HCT116 (cell line): ENCODE data around the gene LTBP1. TPM values are rescaled to one million over a fixed set of nuclear protein-coding genes. Genes with fewer than 3 reads are reported as not detected.

Experiments
- ATAC-seq: fragments of 200-7000 bp; cut with Tn5 transposase; 2 replicates; pipeline ENCODE4 v1.9.1; 2020; ENCODE audit warnings: mild to moderate bottlenecking, moderate library complexity
- BruUV-seq: library from RNA; stranded (reverse); fragments of 400-500 nt; replicated peaks from 2 replicates; lab custom pipeline; 2021; lab: Mats Ljungman, UMichigan
- CTCF ChIA-PET: fragments of 300-600 bp; sonication (Branson Sonifier 250); formaldehyde crosslinking; loops from one replicate; lab custom pipeline; 2021; ENCODE audit warnings: antibody characterized with exemption; lab: Charles Lee
- POLR2A ChIA-PET: fragments of 300-600, 350-600 bp; sonication (Branson Sonifier 250); formaldehyde crosslinking; loops from one replicate; lab custom pipeline; 2021; ENCODE audit warnings: antibody characterized with exemption; lab: Charles Lee
- RAD21 ChIA-PET, 2 experiments: fragments of 300-600 bp; sonication (Branson Sonifier 250); formaldehyde crosslinking; loops; one replicate each; lab custom pipeline; 2023; ENCODE audit warnings: low total read pairs in 2 of 2; ENCODE audit not compliant: uncharacterized antibody in 2 of 2, unreplicated experiment in 2 of 2, low non-redundant PET in 1 of 2; lab: Charles Lee
- DNase-seq: peaks from one replicate; pipeline ENCODE4 v3.0.0-alpha.2; 2010; ENCODE audit warnings: low read depth, low spot score
- H2AFZ ChIP-seq: fragments of 200-600 bp; shearing (Covaris generic), sonication (generic); 2 replicates; pipeline ENCODE4 v1.6.1; 2017; ENCODE audit warnings: low read depth, mixed run types, mixed read lengths, antibody characterized with exemption, low read length; ENCODE audit not compliant: poor library complexity, severe bottlenecking
- H3K27ac ChIP-seq: 2 replicates; pipeline ENCODE4 v1.5.1; 2012; ENCODE audit warnings: low read depth, low read length
- H3K27me3 ChIP-seq: fragments of 200-600 bp; sonication (generic); 2 replicates; pipeline ENCODE4 v1.6.1; 2016; ENCODE audit warnings: mixed run types, low read length, mixed read lengths; ENCODE audit not compliant: insufficient read depth
- H3K36me3 ChIP-seq, 2 experiments: fragments of 200-500 bp in 1 of 2; fragments of 200-600 bp in 1 of 2; sonication (Bioruptor generic) in 1 of 2; sonication (generic) in 1 of 2; 2 replicates each; pipeline versions ENCODE4 v1.5.1 to v1.6.1; 2014 to 2016; ENCODE audit warnings: low read length in 2 of 2, inconsistent platforms in 1 of 2, mixed read lengths in 1 of 2, mixed run types in 1 of 2; ENCODE audit not compliant: insufficient read depth in 2 of 2, control insufficient read depth in 1 of 2
- H3K4me1 ChIP-seq, 2 experiments: fragments of 200-600 bp in 1 of 2; sonication (generic) in 1 of 2; 2 replicates each; pipeline versions ENCODE4 v1.5.1 to v1.6.1; 2012 to 2017; ENCODE audit warnings: low read length in 2 of 2, inconsistent platforms in 1 of 2, mild to moderate bottlenecking in 1 of 2, mixed read lengths in 1 of 2, mixed run types in 1 of 2, moderate library complexity in 1 of 2; ENCODE audit not compliant: insufficient read depth in 2 of 2, control insufficient read depth in 1 of 2
- H3K4me2 ChIP-seq: fragments of 200-600 bp; sonication (generic); 2 replicates; pipeline ENCODE4 v1.6.1; 2017; ENCODE audit warnings: mixed run types, low read length, mixed read lengths
- H3K4me3 ChIP-seq, 2 experiments: fragments of 200-600 bp in 1 of 2; sonication (generic) in 1 of 2; replicated peaks in 1 of 2; 2 replicates each; pipeline ENCODE4 v1.5.1; 2011 to 2016; ENCODE audit warnings: low read length in 2 of 2, control low read depth in 1 of 2, low read depth in 1 of 2, mild to moderate bottlenecking in 1 of 2, mixed read lengths in 1 of 2, mixed run types in 1 of 2
- H3K79me2 ChIP-seq: fragments of 200-600 bp; sonication (generic); 2 replicates; pipeline ENCODE4 v1.6.1; 2017; ENCODE audit warnings: mild to moderate bottlenecking, mixed run types, low read length, moderate library complexity, mixed read lengths; ENCODE audit not compliant: insufficient read depth
- H3K9ac ChIP-seq: fragments of 200-600 bp; sonication (generic); 2 replicates; pipeline ENCODE4 v1.6.1; 2016; ENCODE audit warnings: low read length, mixed read lengths
- H3K9me2 ChIP-seq: fragments of 200-600 bp; sonication (generic), shearing (Covaris generic); 2 replicates; pipeline ENCODE4 v1.6.1; 2017; ENCODE audit warnings: mixed run types, mild to moderate bottlenecking, moderate library complexity; ENCODE audit not compliant: insufficient read depth
- H3K9me3 ChIP-seq, 2 experiments: fragments of 200-500 bp in 1 of 2; fragments of 200-600 bp in 1 of 2; sonication (Bioruptor generic) in 1 of 2; sonication (generic) in 1 of 2; 2 replicates each; pipeline ENCODE4 v1.6.1; 2014 to 2017; ENCODE audit warnings: low read length in 2 of 2, mixed read lengths in 2 of 2, inconsistent platforms in 1 of 2, low read depth in 1 of 2, mild to moderate bottlenecking in 1 of 2, mixed run types in 1 of 2, moderate library complexity in 1 of 2; ENCODE audit not compliant: control insufficient read depth in 1 of 2, insufficient read depth in 1 of 2
- H4K20me1 ChIP-seq: fragments of 200-600 bp; sonication (generic), shearing (Covaris generic); 2 replicates; pipeline ENCODE4 v1.6.1; 2017; ENCODE audit warnings: mixed run types, mild to moderate bottlenecking, moderate library complexity; ENCODE audit not compliant: insufficient read depth
- ATF3 ChIP-seq: IDR thresholded peaks from 2 replicates; pipeline ENCODE4 v1.6.1; 2012
- CBX3 ChIP-seq: IDR thresholded peaks from 2 replicates; pipeline ENCODE4 v1.6.1; 2012; ENCODE audit warnings: low read depth
- CEBPB ChIP-seq: IDR thresholded peaks from 2 replicates; pipeline ENCODE4 v1.6.1; 2012; ENCODE audit warnings: low read depth
- CTCF ChIP-seq, 3 experiments: fragments of 200-600 bp in 1 of 3; sonication (generic) in 1 of 3; IDR thresholded peaks in 2 of 3; conservative IDR thresholded peaks in 1 of 3; 2 replicates each; pipeline ENCODE4 v1.5.1; 2012 to 2017; ENCODE audit warnings: low read depth in 2 of 3, low read length in 2 of 3, antibody characterized with exemption in 1 of 3, borderline replicate concordance in 1 of 3, control low read depth in 1 of 3, mild to moderate bottlenecking in 1 of 3, mixed read lengths in 1 of 3, mixed run types in 1 of 3, moderate library complexity in 1 of 3; ENCODE audit not compliant: insufficient read depth in 1 of 3
- EGR1 ChIP-seq: IDR thresholded peaks from 2 replicates; pipeline ENCODE4 v1.6.1; 2012; ENCODE audit warnings: low read depth
- ELF1 ChIP-seq: IDR thresholded peaks from 2 replicates; pipeline ENCODE4 v1.6.1; 2012; ENCODE audit warnings: low read depth, borderline replicate concordance
- EZH2phosphoT487 ChIP-seq: fragments of 200-600 bp; IDR thresholded peaks from 2 replicates; pipeline ENCODE4 v1.6.1; 2018; ENCODE audit warnings: antibody characterized with exemption, borderline replicate concordance
- FOSL1 ChIP-seq: IDR thresholded peaks from 2 replicates; pipeline ENCODE4 v1.6.1; 2012; ENCODE audit warnings: low read depth
- JUND ChIP-seq: IDR thresholded peaks from 2 replicates; pipeline ENCODE4 v1.6.1; 2012
- MAX ChIP-seq: IDR thresholded peaks from 2 replicates; pipeline ENCODE4 v1.6.1; 2012
- RAD21 ChIP-seq: IDR thresholded peaks from 2 replicates; pipeline ENCODE4 v1.6.1; 2012; ENCODE audit warnings: low read depth, mild to moderate bottlenecking
- SIN3A ChIP-seq: IDR thresholded peaks from 2 replicates; pipeline ENCODE4 v1.6.1; 2012; ENCODE audit warnings: low read depth
- SP1 ChIP-seq: IDR thresholded peaks from 2 replicates; pipeline ENCODE4 v1.6.1; 2012; ENCODE audit warnings: low read depth
- TCF7L2 ChIP-seq: IDR thresholded peaks from 2 replicates; pipeline ENCODE4 v1.7.0; 2011; ENCODE audit warnings: borderline replicate concordance, inconsistent platforms; ENCODE audit not compliant: insufficient read depth, insufficient read length; ENCODE audit errors: extremely low read depth
- ZBTB33 ChIP-seq: IDR thresholded peaks from 2 replicates; pipeline ENCODE4 v1.6.1; 2011; ENCODE audit warnings: mild to moderate bottlenecking, low read length, moderate library complexity; ENCODE audit not compliant: insufficient replicate concordance; ENCODE audit errors: extremely low read depth
- ZFX ChIP-seq: fragments of 450-650 bp; IDR thresholded peaks from 2 replicates; pipeline ENCODE4 v1.6.1; 2017
- ZNF274 ChIP-seq: fragments of 200-500 bp; sonication (Bioruptor generic); IDR thresholded peaks from 2 replicates; pipeline ENCODE4 v1.6.1; 2014; ENCODE audit warnings: mild to moderate bottlenecking, low read depth, low read length, inconsistent platforms
- intact Hi-C: fragments of 100-400 bp; cut with micrococcal nuclease; formaldehyde crosslinking; loops from 2 replicates; pipeline ENCODE4 v1.10.0; 2022
- total RNA-seq: library from RNA; stranded (reverse); gene quantifications from one replicate; pipeline ENCODE4 v1.2.1, GENCODE V29; 2021; ENCODE audit not compliant: unreplicated experiment

The LTBP1 gene
- total RNA-seq, 1 experiment from 2014 or later: 5.1 TPM

- TF ChIP-seq ZBTB33 (no peak), JUND (no peak), SP1 (no peak), ATF3 (no peak), CEBPB (no peak)
- TF ChIP-seq, all 23 proteins: peak for 0
These were observed 1.5 kb downstream of the LTBP1 start (continued) for GRCh38 chr2:32948266-32948665.

- POLR2A ChIA-PET: no interaction called here
- H3K79me2 ChIP-seq: no peaks in the 10 kb centered on the region
- no peaks in the 10 kb centered on the region for H3K27me3 ChIP-seq
- CTCF ChIA-PET: no interaction called here
- H3K4me1 ChIP-seq: peaks cover 0 to 16% of the 10 kb centered on the region in 2 experiments; a peak in 2 of 4 replicates
- H3K36me3 ChIP-seq: no peaks in the 10 kb centered on the region
- no peaks in the 10 kb centered on the region for H3K9me2 ChIP-seq
- H3K9ac ChIP-seq: no peak overlapping the region
- no TSS peak for BruUV-seq
- H3K27ac ChIP-seq: no peak overlapping the region
- DNase-seq: no peak
- RAD21 ChIA-PET: no interaction called here
- ATAC-seq: no peak
- H4K20me1 ChIP-seq: no peaks in the 10 kb centered on the region
- no peak overlapping the region for H3K4me2 ChIP-seq
- no peak overlapping the region for H3K4me3 ChIP-seq
- intact Hi-C loops: loop anchor here (5.0 to 10.0 kb wide), 2 partner anchors 423 to 636 kb away; no protein-coding TSS in a partner anchor
- no peak overlapping the region for H2AFZ ChIP-seq
- H3K9me3 ChIP-seq: no peaks in the 10 kb centered on the region
- no peak for TF ChIP-seq ELF1
- TF ChIP-seq MAX: no peak
- TF ChIP-seq SP1: no peak
- TF ChIP-seq FOSL1: no peak
- TF ChIP-seq EGR1: no peak
- no peak for TF ChIP-seq SIN3A
- TF ChIP-seq EZH2phosphoT487: no peak
- TF ChIP-seq ZFX: no peak
- no peak for TF ChIP-seq TCF7L2
- no peak for TF ChIP-seq RAD21
- no peak for TF ChIP-seq CTCF (IDR thresholded peaks at IDR 0.05 in 2 of 3, conservative IDR thresholded peaks at IDR 0.05 in 1 of 3; ENCODE audit: borderline replicate concordance in 1 of 3, insufficient read depth in 1 of 3, low read depth in 2 of 3, low read length in 2 of 3)
- no peak for TF ChIP-seq ZBTB33
- TF ChIP-seq CBX3: no peak
- no peak for TF ChIP-seq JUND
- TF ChIP-seq ZNF274: no peak
- no peak for TF ChIP-seq CEBPB
These were observed 2.5 kb downstream of the LTBP1 start for GRCh38 chr2:32949260-32949659.
